Measurements from ENCODE around the gene DNM3.

The DNM3 gene

GRCh38 chr1:172381946-172382345, 540.6 kb downstream of the DNM3 start:
- H3K36me3 ChIP-seq, result no peaks in the 10 kb centered on the region
- H3K4me3 ChIP-seq (ENCODE audit: low read depth, low read length), result no peak overlapping the region
- H3K27me3 ChIP-seq, result no peaks in the 10 kb centered on the region
- no peak for DNase-seq
- TF ChIP-seq CTCF (IDR thresholded peaks at IDR 0.05; ENCODE audit: low read depth, low read length), result no peak
- H3K9me3 ChIP-seq, result no peaks in the 10 kb centered on the region
- H3K4me1 ChIP-seq, result peaks cover 14% of the 10 kb centered on the region

GRCh38 chr1:172382406-172382805, 541.1 kb downstream of the DNM3 start:
- no peaks in the 10 kb centered on the region for H3K27me3 ChIP-seq
- TF ChIP-seq CTCF (IDR thresholded peaks at IDR 0.05; ENCODE audit: low read depth, low read length), result no peak
- H3K36me3 ChIP-seq, result no peaks in the 10 kb centered on the region
- DNase-seq, result no peak
- peaks cover 14% of the 10 kb centered on the region for H3K4me1 ChIP-seq
- H3K9me3 ChIP-seq, result no peaks in the 10 kb centered on the region
- H3K4me3 ChIP-seq (ENCODE audit: low read depth, low read length), result no peak overlapping the region

DNA sequence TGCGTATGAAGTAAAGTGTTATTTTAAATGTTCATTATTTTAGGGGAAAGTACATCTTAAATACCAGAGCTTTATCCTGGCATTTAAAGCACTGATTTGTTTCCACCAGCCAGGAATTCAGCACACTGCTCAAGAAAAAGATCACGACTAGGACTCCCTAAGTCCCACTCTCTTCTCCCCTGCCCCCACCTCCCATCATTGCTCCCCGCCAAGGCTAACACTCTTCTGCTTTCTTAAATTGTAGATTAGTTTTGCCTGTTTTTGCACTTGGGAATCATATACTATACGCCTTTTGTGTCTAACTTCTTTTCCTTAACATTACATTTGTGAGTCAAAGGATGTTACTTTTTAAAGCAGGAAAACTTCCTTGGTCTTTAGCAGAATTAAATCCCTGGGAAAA, 541.7 kb downstream of the DNM3 start:
- H3K27me3 ChIP-seq, result no peaks in the 10 kb centered on the region
- no peak for DNase-seq
- no peaks in the 10 kb centered on the region for H3K36me3 ChIP-seq
- no peak for TF ChIP-seq CTCF (IDR thresholded peaks at IDR 0.05; ENCODE audit: low read depth, low read length)
- peaks cover 10% of the 10 kb centered on the region for H3K4me1 ChIP-seq
- H3K9me3 ChIP-seq, result no peaks in the 10 kb centered on the region
- no peak overlapping the region for H3K4me3 ChIP-seq (ENCODE audit: low read depth, low read length)

GRCh38 chr1:172383536-172383935, 542.2 kb downstream of the DNM3 start:
- no peaks in the 10 kb centered on the region for H3K36me3 ChIP-seq
- DNase-seq, result no peak
- no peaks in the 10 kb centered on the region for H3K27me3 ChIP-seq
- H3K9me3 ChIP-seq, result no peaks in the 10 kb centered on the region
- TF ChIP-seq CTCF (IDR thresholded peaks at IDR 0.05; ENCODE audit: low read depth, low read length), result no peak
- peaks cover 8% of the 10 kb centered on the region for H3K4me1 ChIP-seq
- H3K4me3 ChIP-seq (ENCODE audit: low read depth, low read length), result no peak overlapping the region

DNA sequence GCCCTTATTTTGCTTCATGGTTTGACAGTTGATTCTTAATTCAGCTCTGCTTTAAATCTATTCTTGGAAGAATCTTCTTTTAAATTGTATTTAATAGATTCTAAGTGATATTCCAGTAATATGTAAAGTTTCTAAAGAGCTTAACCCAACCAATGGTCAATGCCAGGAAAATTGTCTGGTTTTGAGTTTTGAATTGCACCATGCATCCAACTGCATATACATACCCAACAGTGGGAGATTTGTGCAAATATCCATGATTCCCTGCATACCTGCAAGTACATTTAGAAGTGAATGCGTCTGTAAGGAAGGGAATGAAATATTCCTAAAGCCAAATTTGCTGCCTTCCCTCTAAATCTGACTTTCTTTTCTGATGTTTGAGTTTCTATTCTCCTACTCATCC, 543.4 kb downstream of the DNM3 start:
- Histone ChIP-seq H3K4me3 (ENCODE audit: low read depth, low read length) (no peak overlapping the region), H3K9me3 (no peaks in the 10 kb centered on the region), H3K27me3 (no peaks in the 10 kb centered on the region), H3K36me3 (no peaks in the 10 kb centered on the region), H3K4me1 (no peaks in the 10 kb centered on the region; the same call in 1 of the 2 replicates)
- no peak for DNase-seq
- TF ChIP-seq CTCF (IDR thresholded peaks at IDR 0.05; ENCODE audit: low read depth, low read length), result no peak

- Histone ChIP-seq H3K9me3 (no peaks in the 10 kb centered on the region), H3K27me3 (no peaks in the 10 kb centered on the region), H3K4me3 (ENCODE audit: low read depth, low read length) (no peak overlapping the region), H3K4me1 (no peaks in the 10 kb centered on the region), H3K36me3 (no peaks in the 10 kb centered on the region)
- no peak for TF ChIP-seq CTCF (IDR thresholded peaks at IDR 0.05; ENCODE audit: low read depth, low read length)
- DNase-seq, result no peak
Measured at GRCh38 chr1:172386046-172386445, 544.7 kb downstream of the DNM3 start.

Data from BE2C (cell line).